Fibroblast of lung (primary cell): Measurements from ENCODE around the gene RBBP4.
"Not testable (repeated sequence)": the region's sequence is repeated elsewhere in the genome, so short reads cannot be mapped to it uniquely, and the experiment has no call there.

Source experiments
- EZH2 ChIP-seq: IDR thresholded peaks from 2 replicates; pipeline ENCODE4 v1.5.1; 2012; ENCODE audit warnings: low read length, control low read depth, mild to moderate bottlenecking; ENCODE audit errors: missing control alignments
- TF ChIP-seq, protein P1 (sequence below), 2 donors: IDR thresholded peaks in 1 of 2; conservative IDR thresholded peaks in 1 of 2; 1 replicate in 1 of 2; 2 replicates in 1 of 2; pipeline ENCODE4 v1.5.1; 2011 to 2012; ENCODE audit warnings: low read length in 2 of 2, control low read depth in 1 of 2, inconsistent platforms in 1 of 2, low read depth in 1 of 2, mild to moderate bottlenecking in 1 of 2

DNA sequence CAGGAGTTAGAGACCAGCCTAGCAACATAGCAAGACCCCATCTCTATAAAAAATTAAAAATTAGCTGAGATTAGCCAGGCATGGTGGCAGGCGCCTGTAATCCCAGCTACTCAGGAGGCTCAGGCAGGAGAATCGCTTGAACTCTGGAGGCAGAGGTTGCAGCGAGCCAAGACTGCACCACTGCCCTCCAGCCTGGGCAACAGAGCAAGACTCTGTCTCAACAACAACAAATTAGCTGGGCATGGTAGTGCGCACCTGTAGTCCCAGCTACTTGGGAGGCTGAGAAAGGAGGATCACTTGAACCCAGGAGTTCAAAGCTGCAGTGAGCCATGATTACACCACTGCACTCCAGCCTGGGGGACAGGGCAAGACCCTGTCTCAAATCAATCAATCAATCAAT lies 20.8 kb upstream of the RBBP4 start:
- TF ChIP-seq, protein P1, sequence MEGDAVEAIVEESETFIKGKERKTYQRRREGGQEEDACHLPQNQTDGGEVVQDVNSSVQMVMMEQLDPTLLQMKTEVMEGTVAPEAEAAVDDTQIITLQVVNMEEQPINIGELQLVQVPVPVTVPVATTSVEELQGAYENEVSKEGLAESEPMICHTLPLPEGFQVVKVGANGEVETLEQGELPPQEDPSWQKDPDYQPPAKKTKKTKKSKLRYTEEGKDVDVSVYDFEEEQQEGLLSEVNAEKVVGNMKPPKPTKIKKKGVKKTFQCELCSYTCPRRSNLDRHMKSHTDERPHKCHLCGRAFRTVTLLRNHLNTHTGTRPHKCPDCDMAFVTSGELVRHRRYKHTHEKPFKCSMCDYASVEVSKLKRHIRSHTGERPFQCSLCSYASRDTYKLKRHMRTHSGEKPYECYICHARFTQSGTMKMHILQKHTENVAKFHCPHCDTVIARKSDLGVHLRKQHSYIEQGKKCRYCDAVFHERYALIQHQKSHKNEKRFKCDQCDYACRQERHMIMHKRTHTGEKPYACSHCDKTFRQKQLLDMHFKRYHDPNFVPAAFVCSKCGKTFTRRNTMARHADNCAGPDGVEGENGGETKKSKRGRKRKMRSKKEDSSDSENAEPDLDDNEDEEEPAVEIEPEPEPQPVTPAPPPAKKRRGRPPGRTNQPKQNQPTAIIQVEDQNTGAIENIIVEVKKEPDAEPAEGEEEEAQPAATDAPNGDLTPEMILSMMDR (conservative IDR thresholded peaks at IDR 0.05 in 1 of 2, IDR thresholded peaks at IDR 0.05 in 1 of 2; ENCODE audit: low read depth in 1 of 2, low read length in 2 of 2): not testable (repeated sequence)
- TF ChIP-seq EZH2: not testable (repeated sequence)
